Loucy (cell line): ENCODE measurements around the gene FAM168A.

Source experiments
- H2AFZ ChIP-seq: fragments of 200-600 bp; sonication (generic); 2 replicates; pipeline ENCODE4 v1.6.0; 2016; ENCODE audit warnings: antibody characterized with exemption, mild to moderate bottlenecking, low read length, moderate library complexity
- H3F3A ChIP-seq: fragments of 200-600 bp; 2 replicates; pipeline ENCODE4 v1.6.0; 2016; ENCODE audit warnings: antibody characterized with exemption, low read depth, mild to moderate bottlenecking
- H3K27me3 ChIP-seq: fragments of 200-600 bp; sonication (generic); 2 replicates; pipeline ENCODE4 v1.6.1; 2014; ENCODE audit warnings: low read length, mild to moderate bottlenecking; ENCODE audit not compliant: insufficient read depth, poor library complexity, severe bottlenecking
- H3K36me3 ChIP-seq: fragments of 200-600 bp; sonication (generic); 2 replicates; pipeline ENCODE4 v1.6.1; 2016; ENCODE audit warnings: low read length; ENCODE audit not compliant: insufficient read depth
- H3K4me1 ChIP-seq: fragments of 200-600 bp; sonication (generic); 2 replicates; pipeline ENCODE4 v1.5.1; 2014; ENCODE audit warnings: low read length, mild to moderate bottlenecking; ENCODE audit not compliant: insufficient read depth, poor library complexity, severe bottlenecking
- H3K4me2 ChIP-seq: fragments of 200-600 bp; sonication (generic); 2 replicates; pipeline ENCODE4 v1.6.0; 2014; ENCODE audit warnings: antibody characterized with exemption, low read length, low read depth, mild to moderate bottlenecking; ENCODE audit not compliant: poor library complexity, severe bottlenecking
- H3K4me3 ChIP-seq: fragments of 200-600 bp; sonication (generic); 2 replicates; pipeline ENCODE4 v1.5.1; 2014; ENCODE audit warnings: low read length, mild to moderate bottlenecking, mixed read lengths; ENCODE audit not compliant: poor library complexity, severe bottlenecking
- H3K79me2 ChIP-seq: fragments of 200-600 bp; sonication (generic); 2 replicates; pipeline ENCODE4 v1.6.1; 2014; ENCODE audit warnings: low read length; ENCODE audit not compliant: insufficient read depth
- H3K9ac ChIP-seq: fragments of 200-600 bp; sonication (generic); 2 replicates; pipeline ENCODE4 v1.6.0; 2014; ENCODE audit warnings: mild to moderate bottlenecking, low read depth, low read length, moderate library complexity; ENCODE audit not compliant: poor library complexity, severe bottlenecking
- H3K9me2 ChIP-seq: fragments of 200-600 bp; sonication (generic); replicated peaks from 2 replicates; pipeline ENCODE4 v1.6.1; 2016; ENCODE audit warnings: low read depth, low read length, mixed read lengths
- H3K9me3 ChIP-seq: fragments of 200-600 bp; sonication (generic); 2 replicates; pipeline ENCODE4 v1.6.1; 2014; ENCODE audit warnings: mild to moderate bottlenecking, antibody characterized with exemption, low read length, low read depth; ENCODE audit not compliant: insufficient read depth
- H4K20me1 ChIP-seq: fragments of 200-600 bp; sonication (generic); 2 replicates; pipeline ENCODE4 v1.6.0; 2014; ENCODE audit warnings: antibody characterized with exemption, low read length, mild to moderate bottlenecking; ENCODE audit not compliant: insufficient read depth, poor library complexity, severe bottlenecking
- CTCF ChIP-seq: fragments of 200-600 bp; sonication (generic); conservative IDR thresholded peaks from 2 replicates; pipeline ENCODE4 v1.5.1; 2014; ENCODE audit warnings: mild to moderate bottlenecking, antibody characterized with exemption, low read length
- EZH2phosphoT487 ChIP-seq: fragments of 200-600 bp; IDR thresholded peaks from 2 replicates; pipeline ENCODE4 v1.6.1; 2018; ENCODE audit warnings: antibody characterized with exemption, mild to moderate bottlenecking, moderate library complexity, borderline replicate concordance

FAM168A gene

GRCh38 chr11:73596547-73596946 is 1.4 kb downstream of the FAM168A start:
- Histone ChIP-seq H3K9ac (peak overlapping the region; percentile 74), H3K4me2 (peak overlapping the region; percentile 97), H3K27me3 (no peaks in the 10 kb centered on the region), H3K4me1 (peaks cover 61% of the 10 kb centered on the region), H3K36me3 (no peaks in the 10 kb centered on the region), H3K4me3 (peak overlapping the region; percentile 81), H3K79me2 (peaks cover 63% of the 10 kb centered on the region), H3K9me3 (no peaks in the 10 kb centered on the region), H3F3A (no peaks in the 10 kb centered on the region; the same call in 1 of the 2 replicates), H2AFZ (no peak overlapping the region), H4K20me1 (peaks cover 18% of the 10 kb centered on the region), H3K9me2 (no peaks in the 10 kb centered on the region)
- TF ChIP-seq CTCF (no peak), EZH2phosphoT487 (no peak)

- Histone ChIP-seq H3F3A (no peaks in the 10 kb centered on the region; the same call in 1 of the 2 replicates), H2AFZ (0 out of 2 replicates have a peak overlapping the region, but pooled peaks have one; percentile 9), H3K4me3 (peak overlapping the region; percentile 81), H3K9ac (peak overlapping the region; percentile 74), H3K9me3 (no peaks in the 10 kb centered on the region), H3K4me1 (peaks cover 77% of the 10 kb centered on the region), H3K36me3 (no peaks in the 10 kb centered on the region), H3K9me2 (no peaks in the 10 kb centered on the region), H4K20me1 (peaks cover 18% of the 10 kb centered on the region), H3K79me2 (peaks cover 99% of the 10 kb centered on the region), H3K27me3 (no peaks in the 10 kb centered on the region), H3K4me2 (peak overlapping the region; percentile 97)
- TF ChIP-seq CTCF (no peak), EZH2phosphoT487 (no peak)
Observed at GRCh38 chr11:73592640-73593039, 5.3 kb downstream of the FAM168A start.

- peaks cover 99% of the 10 kb centered on the region for H3K79me2 ChIP-seq
Observed at GRCh38 chr11:73591743-73592142, 6.2 kb downstream of the FAM168A start.

GRCh38 chr11:73590991-73591390 is 6.9 kb downstream of the FAM168A start:
- peaks cover 9% of the 10 kb centered on the region for H4K20me1 ChIP-seq
- H3K79me2 ChIP-seq: peaks cover 99% of the 10 kb centered on the region
- no peaks in the 10 kb centered on the region for H3K9me3 ChIP-seq
- no peak overlapping the region for H2AFZ ChIP-seq
- H3K4me2 ChIP-seq: peak overlapping the region; percentile 97
- no peaks in the 10 kb centered on the region for H3K9me2 ChIP-seq
- H3K9ac ChIP-seq: peak overlapping the region; percentile 74
- no peaks in the 10 kb centered on the region for H3K27me3 ChIP-seq
- no peaks in the 10 kb centered on the region; the same call in 1 of the 2 replicates for H3F3A ChIP-seq
- TF ChIP-seq CTCF (no peak), EZH2phosphoT487 (no peak)
- peak overlapping the region; percentile 81 for H3K4me3 ChIP-seq
- H3K36me3 ChIP-seq: no peaks in the 10 kb centered on the region
- peaks cover 73% of the 10 kb centered on the region for H3K4me1 ChIP-seq

More at GRCh38 chr11:73591743-73592142, 6.2 kb downstream of the FAM168A start:
- Histone ChIP-seq H2AFZ (no peak overlapping the region), H3K4me2 (peak overlapping the region; percentile 97), H3K36me3 (no peaks in the 10 kb centered on the region), H3K9me3 (no peaks in the 10 kb centered on the region), H3K4me1 (peaks cover 73% of the 10 kb centered on the region), H3K9ac (peak overlapping the region; percentile 74), H3K4me3 (peak overlapping the region; percentile 81), H3F3A (no peaks in the 10 kb centered on the region; the same call in 1 of the 2 replicates), H3K9me2 (no peaks in the 10 kb centered on the region), H4K20me1 (peaks cover 13% of the 10 kb centered on the region), H3K27me3 (no peaks in the 10 kb centered on the region)
- no peak for TF ChIP-seq EZH2phosphoT487
